HEK293 (cell line): Measurements from ENCODE around the gene SULF2.

Experiments used
- GLIS1 ChIP-seq: fragments of 450-650 bp; formaldehyde crosslinking; IDR thresholded peaks from 2 replicates; pipeline ENCODE4 v1.5.1; 2016; ENCODE audit warnings: missing biosample characterization, missing genetic modification characterization
- GLIS2 ChIP-seq: fragments of 450-650 bp; formaldehyde crosslinking; IDR thresholded peaks from 2 replicates; pipeline ENCODE4 v1.5.1; 2016; ENCODE audit warnings: missing biosample characterization, missing genetic modification characterization
- KLF16 ChIP-seq: fragments of 450-650 bp; formaldehyde crosslinking; IDR thresholded peaks from 2 replicates; pipeline ENCODE4 v1.5.1; 2017; ENCODE audit warnings: missing biosample characterization, missing genetic modification characterization
- KLF9 ChIP-seq: fragments of 450-650 bp; formaldehyde crosslinking; IDR thresholded peaks from 2 replicates; pipeline ENCODE4 v1.5.1; 2016; ENCODE audit warnings: missing biosample characterization, missing genetic modification characterization, low read depth
- OVOL3 ChIP-seq: fragments of 450-650 bp; formaldehyde crosslinking; IDR thresholded peaks from 2 replicates; pipeline ENCODE4 v1.5.1; 2016; ENCODE audit warnings: missing biosample characterization, missing genetic modification characterization
- ZBTB7A ChIP-seq: fragments of 450-650 bp; formaldehyde crosslinking; IDR thresholded peaks from 2 replicates; pipeline ENCODE4 v1.5.1; 2016; ENCODE audit warnings: low read depth, missing biosample characterization, missing genetic modification characterization
- ZFP69B ChIP-seq: fragments of 450-650 bp; formaldehyde crosslinking; IDR thresholded peaks from 2 replicates; pipeline ENCODE4 v1.5.1; 2016; ENCODE audit warnings: missing biosample characterization, missing genetic modification characterization
- ZIC2 ChIP-seq: fragments of 450-650 bp; formaldehyde crosslinking; IDR thresholded peaks from 2 replicates; pipeline ENCODE4 v1.5.1; 2016; ENCODE audit warnings: missing biosample characterization, missing genetic modification characterization
- ZNF112 ChIP-seq: fragments of 450-650 bp; formaldehyde crosslinking; IDR thresholded peaks from 2 replicates; pipeline ENCODE4 v1.5.0; 2017; ENCODE audit warnings: missing biosample characterization, missing genetic modification characterization
- ZNF114 ChIP-seq: fragments of 450-650 bp; formaldehyde crosslinking; IDR thresholded peaks from 2 replicates; pipeline ENCODE4 v1.5.0; 2017; ENCODE audit warnings: missing biosample characterization, missing genetic modification characterization
- ZNF138 ChIP-seq: fragments of 450-650 bp; formaldehyde crosslinking; IDR thresholded peaks from 2 replicates; pipeline ENCODE4 v1.5.1; 2016; ENCODE audit warnings: missing biosample characterization, missing genetic modification characterization, borderline replicate concordance
- ZNF155 ChIP-seq: fragments of 450-650 bp; formaldehyde crosslinking; IDR thresholded peaks from 2 replicates; pipeline ENCODE4 v1.5.1; 2016; ENCODE audit warnings: missing biosample characterization, missing genetic modification characterization
- ZNF175 ChIP-seq: fragments of 450-650 bp; formaldehyde crosslinking; IDR thresholded peaks from 2 replicates; pipeline ENCODE4 v1.5.1; 2016; ENCODE audit warnings: missing biosample characterization, missing genetic modification characterization
- ZNF292 ChIP-seq: fragments of 450-650 bp; formaldehyde crosslinking; IDR thresholded peaks from 2 replicates; pipeline ENCODE4 v1.5.1; 2016; ENCODE audit warnings: low read depth, missing biosample characterization, missing genetic modification characterization, borderline replicate concordance
- ZNF335 ChIP-seq: fragments of 450-650 bp; formaldehyde crosslinking; conservative IDR thresholded peaks from 2 replicates; pipeline ENCODE4 v1.5.1; 2016; ENCODE audit warnings: missing biosample characterization, missing genetic modification characterization
- ZNF426 ChIP-seq: fragments of 450-650 bp; formaldehyde crosslinking; IDR thresholded peaks from 2 replicates; pipeline ENCODE4 v1.5.1; 2017; ENCODE audit warnings: missing biosample characterization, missing genetic modification characterization, mild to moderate bottlenecking, inconsistent platforms, moderate library complexity
- ZNF433 ChIP-seq: fragments of 450-650 bp; formaldehyde crosslinking; IDR thresholded peaks from 2 replicates; pipeline ENCODE4 v1.5.1; 2016; ENCODE audit warnings: missing biosample characterization, missing genetic modification characterization, low read depth
- ZNF501 ChIP-seq: fragments of 450-650 bp; formaldehyde crosslinking; IDR thresholded peaks from 2 replicates; pipeline ENCODE4 v1.5.1; 2016; ENCODE audit warnings: missing biosample characterization, missing genetic modification characterization
- ZNF529 ChIP-seq: fragments of 450-650 bp; formaldehyde crosslinking; IDR thresholded peaks from 2 replicates; pipeline ENCODE4 v1.5.1; 2017; ENCODE audit warnings: missing genetic modification characterization, missing biosample characterization; ENCODE audit not compliant: insufficient replicate concordance
- ZNF530 ChIP-seq: fragments of 450-650 bp; formaldehyde crosslinking; IDR thresholded peaks from 2 replicates; pipeline ENCODE4 v1.5.1; 2016; ENCODE audit warnings: low read depth, missing biosample characterization, missing genetic modification characterization
- ZNF707 ChIP-seq: fragments of 450-650 bp; formaldehyde crosslinking; IDR thresholded peaks from 2 replicates; pipeline ENCODE4 v1.5.1; 2016; ENCODE audit warnings: missing biosample characterization, missing genetic modification characterization
- ZNF785 ChIP-seq: fragments of 450-650 bp; formaldehyde crosslinking; IDR thresholded peaks from 2 replicates; pipeline ENCODE4 v1.5.1; 2016; ENCODE audit warnings: missing biosample characterization, missing genetic modification characterization
- ZNF791 ChIP-seq: fragments of 450-650 bp; formaldehyde crosslinking; IDR thresholded peaks from 2 replicates; pipeline ENCODE4 v1.5.1; 2016; ENCODE audit warnings: missing biosample characterization, missing genetic modification characterization
- ZNF837 ChIP-seq: fragments of 450-650 bp; formaldehyde crosslinking; IDR thresholded peaks from 2 replicates; pipeline ENCODE4 v1.5.1; 2016; ENCODE audit warnings: missing biosample characterization, missing genetic modification characterization
- ZXDB ChIP-seq: fragments of 450-650 bp; formaldehyde crosslinking; IDR thresholded peaks from 2 replicates; pipeline ENCODE4 v1.5.1; 2016; ENCODE audit warnings: missing biosample characterization, missing genetic modification characterization
- TF ChIP-seq, protein P1 (sequence below): fragments of 450-650 bp; formaldehyde crosslinking; IDR thresholded peaks from 2 replicates; pipeline ENCODE4 v1.5.1; 2016; ENCODE audit warnings: missing biosample characterization, missing genetic modification characterization
- TF ChIP-seq, protein P2 (sequence below): fragments of 450-650 bp; formaldehyde crosslinking; IDR thresholded peaks from 2 replicates; pipeline ENCODE4 v1.5.1; 2017; ENCODE audit warnings: missing biosample characterization, missing genetic modification characterization
- TF ChIP-seq, protein P3 (sequence below): fragments of 450-650 bp; formaldehyde crosslinking; IDR thresholded peaks from 2 replicates; pipeline ENCODE4 v1.5.1; 2016; ENCODE audit warnings: missing biosample characterization, missing genetic modification characterization
- TF ChIP-seq, protein P4 (sequence below): fragments of 450-650 bp; formaldehyde crosslinking; IDR thresholded peaks from 2 replicates; pipeline ENCODE4 v1.5.1; 2017; ENCODE audit warnings: missing biosample characterization, missing genetic modification characterization
- TF ChIP-seq, protein P5 (sequence below): fragments of 450-650 bp; formaldehyde crosslinking; IDR thresholded peaks from 2 replicates; pipeline ENCODE4 v1.5.1; 2016; ENCODE audit warnings: missing biosample characterization, missing genetic modification characterization

Gene SULF2

DNA sequence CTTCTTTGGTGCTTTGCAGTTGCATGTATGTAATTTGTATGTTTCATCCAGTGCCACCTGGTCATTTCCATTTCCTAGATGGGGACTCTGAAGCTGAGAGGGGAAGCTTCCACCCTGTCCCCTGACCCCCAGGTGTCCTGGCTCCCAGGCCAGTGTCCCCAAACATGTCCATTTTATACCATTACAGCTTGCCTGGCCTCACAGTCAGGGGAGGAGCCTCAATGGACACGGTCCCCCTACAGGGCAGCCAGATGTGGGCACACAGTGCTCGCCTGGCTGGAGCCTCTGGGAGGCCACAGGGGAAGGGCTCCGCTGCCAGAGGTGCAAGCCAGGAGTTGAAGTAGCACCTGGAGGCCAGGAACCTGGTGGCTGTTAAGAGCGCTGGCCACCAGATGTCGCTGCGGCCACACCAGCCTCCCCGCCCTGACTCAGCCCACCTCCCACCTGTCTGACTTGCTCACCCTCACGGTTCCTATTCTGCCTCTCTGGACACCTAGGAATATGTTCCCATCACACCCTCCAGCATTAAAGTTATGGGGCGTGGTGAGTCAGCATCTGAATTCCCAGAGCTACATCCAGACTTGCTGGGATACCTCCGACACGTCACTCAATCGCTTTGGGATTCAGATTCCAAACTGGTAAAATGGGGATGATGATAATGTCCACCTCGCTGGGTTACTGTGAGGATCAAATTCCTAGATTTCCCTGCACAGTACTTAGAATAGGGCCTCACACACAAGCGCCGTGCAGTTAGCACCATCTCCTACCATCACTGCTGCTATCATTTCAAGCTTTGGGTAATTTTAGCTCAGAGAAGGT lies 107.4 kb downstream of the SULF2 start (continued):
- TF ChIP-seq ZNF114 (no peak), ZNF837 (tag by site-specific recombination) (no peak), ZNF175 (tag by site-specific recombination) (no peak), GLIS2 (tag by site-specific recombination) (no peak), ZIC2 (tag by site-specific recombination) (no peak), ZNF501 (no peak), KLF9 (tag by site-specific recombination) (no peak), OVOL3 (tag by site-specific recombination) (no peak), ZNF433 (tag by site-specific recombination) (no peak), ZFP69B (tag by site-specific recombination) (no peak), ZNF112 (no peak), ZNF335 (tag by site-specific recombination) (no peak), ZNF791 (no peak), ZNF426 (0 out of 2 replicates have a peak, but pooled peaks have one; percentile 2), ZNF530 (tag by site-specific recombination) (no peak), ZNF707 (no peak), ZBTB7A (tag by site-specific recombination) (no peak), ZNF138 (tag by site-specific recombination) (no peak), ZXDB (tag by site-specific recombination) (no peak), ZNF155 (tag by site-specific recombination) (no peak), ZNF785 (tag by site-specific recombination) (no peak), GLIS1 (peak; percentile 30; the same call in 1 of the 2 replicates), KLF16 (tag by site-specific recombination) (peak; percentile 68; the same call in 1 of the 2 replicates), ZNF292 (tag by site-specific recombination) (no peak), ZNF529 (tag by site-specific recombination) (no peak)
- TF ChIP-seq, protein P1, sequence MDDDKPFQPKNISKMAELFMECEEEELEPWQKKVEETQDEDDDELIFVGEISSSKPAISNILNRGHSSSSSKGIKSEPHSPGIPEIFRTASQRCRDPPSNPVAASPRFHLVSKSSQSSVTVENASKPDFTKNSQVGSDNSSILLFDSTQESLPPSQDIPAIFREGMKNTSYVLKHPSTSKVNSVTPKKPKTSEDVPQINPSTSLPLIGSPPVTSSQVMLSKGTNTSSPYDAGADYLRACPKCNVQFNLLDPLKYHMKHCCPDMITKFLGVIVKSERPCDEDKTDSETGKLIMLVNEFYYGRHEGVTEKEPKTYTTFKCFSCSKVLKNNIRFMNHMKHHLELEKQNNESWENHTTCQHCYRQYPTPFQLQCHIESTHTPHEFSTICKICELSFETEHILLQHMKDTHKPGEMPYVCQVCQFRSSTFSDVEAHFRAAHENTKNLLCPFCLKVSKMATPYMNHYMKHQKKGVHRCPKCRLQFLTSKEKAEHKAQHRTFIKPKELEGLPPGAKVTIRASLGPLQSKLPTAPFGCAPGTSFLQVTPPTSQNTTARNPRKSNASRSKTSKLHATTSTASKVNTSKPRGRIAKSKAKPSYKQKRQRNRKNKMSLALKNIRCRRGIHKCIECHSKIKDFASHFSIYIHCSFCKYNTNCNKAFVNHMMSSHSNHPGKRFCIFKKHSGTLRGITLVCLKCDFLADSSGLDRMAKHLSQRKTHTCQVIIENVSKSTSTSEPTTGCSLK (tag by site-specific recombination) = no peak
- TF ChIP-seq, protein P2, sequence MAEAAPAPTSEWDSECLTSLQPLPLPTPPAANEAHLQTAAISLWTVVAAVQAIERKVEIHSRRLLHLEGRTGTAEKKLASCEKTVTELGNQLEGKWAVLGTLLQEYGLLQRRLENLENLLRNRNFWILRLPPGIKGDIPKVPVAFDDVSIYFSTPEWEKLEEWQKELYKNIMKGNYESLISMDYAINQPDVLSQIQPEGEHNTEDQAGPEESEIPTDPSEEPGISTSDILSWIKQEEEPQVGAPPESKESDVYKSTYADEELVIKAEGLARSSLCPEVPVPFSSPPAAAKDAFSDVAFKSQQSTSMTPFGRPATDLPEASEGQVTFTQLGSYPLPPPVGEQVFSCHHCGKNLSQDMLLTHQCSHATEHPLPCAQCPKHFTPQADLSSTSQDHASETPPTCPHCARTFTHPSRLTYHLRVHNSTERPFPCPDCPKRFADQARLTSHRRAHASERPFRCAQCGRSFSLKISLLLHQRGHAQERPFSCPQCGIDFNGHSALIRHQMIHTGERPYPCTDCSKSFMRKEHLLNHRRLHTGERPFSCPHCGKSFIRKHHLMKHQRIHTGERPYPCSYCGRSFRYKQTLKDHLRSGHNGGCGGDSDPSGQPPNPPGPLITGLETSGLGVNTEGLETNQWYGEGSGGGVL = no peak
- TF ChIP-seq, protein P3, sequence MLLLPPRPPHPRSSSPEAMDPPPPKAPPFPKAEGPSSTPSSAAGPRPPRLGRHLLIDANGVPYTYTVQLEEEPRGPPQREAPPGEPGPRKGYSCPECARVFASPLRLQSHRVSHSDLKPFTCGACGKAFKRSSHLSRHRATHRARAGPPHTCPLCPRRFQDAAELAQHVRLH (tag by site-specific recombination) = no peak
- TF ChIP-seq, protein P4, sequence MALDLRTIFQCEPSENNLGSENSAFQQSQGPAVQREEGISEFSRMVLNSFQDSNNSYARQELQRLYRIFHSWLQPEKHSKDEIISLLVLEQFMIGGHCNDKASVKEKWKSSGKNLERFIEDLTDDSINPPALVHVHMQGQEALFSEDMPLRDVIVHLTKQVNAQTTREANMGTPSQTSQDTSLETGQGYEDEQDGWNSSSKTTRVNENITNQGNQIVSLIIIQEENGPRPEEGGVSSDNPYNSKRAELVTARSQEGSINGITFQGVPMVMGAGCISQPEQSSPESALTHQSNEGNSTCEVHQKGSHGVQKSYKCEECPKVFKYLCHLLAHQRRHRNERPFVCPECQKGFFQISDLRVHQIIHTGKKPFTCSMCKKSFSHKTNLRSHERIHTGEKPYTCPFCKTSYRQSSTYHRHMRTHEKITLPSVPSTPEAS (tag by site-specific recombination) = no peak
- TF ChIP-seq, protein P5, sequence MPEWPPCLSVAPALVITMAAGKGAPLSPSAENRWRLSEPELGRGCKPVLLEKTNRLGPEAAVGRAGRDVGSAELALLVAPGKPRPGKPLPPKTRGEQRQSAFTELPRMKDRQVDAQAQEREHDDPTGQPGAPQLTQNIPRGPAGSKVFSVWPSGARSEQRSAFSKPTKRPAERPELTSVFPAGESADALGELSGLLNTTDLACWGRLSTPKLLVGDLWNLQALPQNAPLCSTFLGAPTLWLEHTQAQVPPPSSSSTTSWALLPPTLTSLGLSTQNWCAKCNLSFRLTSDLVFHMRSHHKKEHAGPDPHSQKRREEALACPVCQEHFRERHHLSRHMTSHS (tag by site-specific recombination) = no peak
- TF ChIP-seq, all 188 proteins: peak for 11
